ENCODE data around the gene CALY. TPM values are rescaled to one million over a fixed set of nuclear protein-coding genes. Genes with fewer than 3 reads are reported as not detected.
"Not testable (repeated sequence)": the region's sequence is repeated elsewhere in the genome, so short reads cannot be mapped to it uniquely, and the experiment has no call there.

CALY gene
- total RNA-seq: not detected
- long read RNA-seq: 0 reads

DNA sequence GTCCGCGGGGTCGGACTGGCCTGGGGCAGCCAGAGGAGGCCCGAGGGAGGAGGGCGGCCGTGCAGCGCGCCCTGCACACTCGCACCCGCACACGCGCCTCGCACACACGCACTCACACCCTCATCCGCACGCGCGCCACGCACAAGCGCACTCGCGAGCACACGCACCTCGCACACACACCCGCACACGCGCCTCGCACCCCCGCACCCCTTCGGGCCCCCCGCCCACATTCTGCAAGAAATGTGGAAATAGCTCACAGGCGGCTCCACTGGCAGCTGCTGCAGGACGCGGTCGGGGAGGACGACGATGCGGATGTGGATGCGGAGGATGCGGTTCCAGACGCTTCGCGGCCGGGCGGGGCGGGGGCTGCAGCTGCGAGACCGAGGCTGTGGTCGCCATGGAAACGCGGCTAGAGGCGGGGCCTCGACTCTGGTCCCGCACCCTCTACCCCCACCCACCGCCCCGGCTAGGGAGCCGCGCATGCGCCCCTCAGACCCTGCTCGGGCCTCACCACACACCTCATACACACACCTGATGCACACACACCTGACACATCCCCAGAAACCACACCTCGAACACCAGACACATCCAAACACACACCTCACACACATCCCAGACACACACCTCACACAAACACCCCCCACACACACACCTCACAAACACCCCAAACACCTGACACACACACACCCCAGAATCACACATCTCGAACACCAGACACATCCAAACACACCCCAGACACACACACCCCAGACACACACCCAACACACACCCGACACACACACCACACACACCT lies at the start of gene CALY:
TSS of gene CALY (minus strand) at position 320 of the 793 bp plus-strand sequence. CDS start 7,907 bp downstream, outside the sequence.
- DNase-seq (ENCODE audit: low spot score): no peak
- intact Hi-C loops (cut with DNase I): no loop called here

DNA sequence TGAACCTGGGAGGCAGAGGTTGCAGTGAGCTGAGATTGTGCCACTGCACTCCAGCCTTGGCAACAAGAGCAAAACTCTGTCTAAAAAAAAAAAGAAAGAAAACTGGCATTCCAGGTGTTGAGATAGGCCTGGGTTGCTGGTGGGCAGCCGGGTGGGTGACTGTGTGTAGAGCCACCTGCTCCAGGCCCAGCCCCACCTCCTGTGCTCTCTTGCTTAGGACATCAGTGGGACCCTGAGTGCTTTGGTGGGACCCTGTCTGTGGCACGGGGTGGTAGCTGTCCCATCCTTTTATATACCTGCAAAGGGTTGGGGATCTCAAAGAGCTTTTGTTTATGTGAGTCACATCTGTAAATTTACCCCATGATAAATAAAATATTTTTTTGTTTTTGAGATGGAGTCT lies 48.5 kb upstream of the CALY start:
- no peak for DNase-seq (ENCODE audit: low spot score)
- intact Hi-C loops (cut with DNase I): no loop called here

- no peak for DNase-seq (ENCODE audit: low spot score)
These were observed 47.4 kb upstream of the CALY start for GRCh38 chr10:133384071-133384470.

DNA sequence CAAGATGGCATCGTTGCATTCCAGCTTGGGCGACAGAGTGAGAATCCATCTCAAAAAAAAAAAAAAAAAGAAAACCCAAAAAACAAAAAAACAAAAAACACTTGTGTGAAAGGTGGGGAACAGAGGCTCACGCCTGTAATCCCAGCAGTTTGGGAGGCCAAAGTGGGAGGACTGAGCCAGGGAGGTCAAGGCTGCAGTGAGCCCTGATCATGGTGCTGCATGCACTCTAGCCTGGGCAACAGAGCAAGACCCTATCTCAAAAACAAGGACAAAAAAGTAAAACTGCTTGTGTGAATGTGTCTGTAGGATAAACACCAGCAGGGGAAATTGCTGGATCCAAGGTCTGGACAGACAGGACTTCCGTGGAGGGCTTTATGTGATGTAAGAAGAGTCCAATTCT lies 46.9 kb upstream of the CALY start:
- intact Hi-C loops (cut with DNase I): no loop called here

More at GRCh38 chr10:133384071-133384470, 47.4 kb upstream of the CALY start:
- intact Hi-C loops (cut with DNase I): no loop called here

GRCh38 chr10:133381036-133381435 lies 44.3 kb upstream of the CALY start:
- DNase-seq (ENCODE audit: low spot score): no peak
- intact Hi-C loops (cut with DNase I): no loop called here

More for the DNA sequence above, 46.9 kb upstream of the CALY start:
- DNase-seq (ENCODE audit: low spot score): no peak

GRCh38 chr10:133379801-133380666 lies 43.3 kb upstream of the CALY start:
- DNase-seq (ENCODE audit: low spot score): no peak
- intact Hi-C loops (cut with DNase I): no loop called here

- peak; percentile 90 for DNase-seq (ENCODE audit: low spot score)
These were observed 42.6 kb upstream of the CALY start, which contains the start of gene PAOX for GRCh38 chr10:133379152-133379800. TSS of gene PAOX (plus strand) at chr10:133379262. CDS start at chr10:133379317, 55 bp downstream.

DNA sequence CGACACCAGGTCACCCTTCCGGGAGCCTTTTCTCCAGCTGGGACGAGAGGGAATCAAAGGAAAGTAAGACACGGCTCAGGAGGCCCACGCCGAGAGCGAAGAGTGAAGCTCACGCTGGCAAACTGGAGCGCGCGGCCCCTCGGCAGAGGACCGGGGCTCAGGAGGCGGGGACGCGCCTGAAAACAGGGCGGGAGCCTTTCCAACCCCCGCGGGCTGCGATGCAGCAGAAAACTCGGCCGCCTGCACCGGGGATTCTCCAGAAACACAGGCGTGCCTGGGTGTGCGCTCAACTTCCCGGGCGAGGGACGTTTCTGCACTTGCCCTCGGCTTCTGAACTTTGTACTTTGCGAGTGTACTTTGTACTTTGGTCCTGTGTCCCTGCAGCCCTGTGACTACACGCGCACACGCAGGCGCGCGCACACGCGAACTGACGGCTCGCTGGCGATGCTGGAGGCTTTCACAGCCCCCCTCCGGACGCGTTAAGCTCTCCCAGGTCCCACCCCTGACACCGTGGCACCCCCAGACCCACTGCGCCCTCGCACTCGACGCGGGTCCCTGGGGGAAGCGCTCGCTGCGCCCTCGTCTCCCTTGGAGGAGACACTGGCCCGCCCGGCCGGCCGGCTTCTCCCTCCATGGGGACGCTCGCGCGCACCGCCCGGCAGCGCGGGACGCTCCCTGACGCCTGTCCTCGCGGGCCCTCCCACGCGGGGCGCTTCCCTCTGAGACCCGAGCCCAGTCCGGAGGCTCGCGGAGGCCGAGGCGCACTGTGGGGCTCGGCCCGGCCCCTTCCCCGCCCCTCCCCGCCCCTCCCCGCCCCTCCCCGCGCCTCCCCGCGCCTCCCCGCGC lies 41.8 kb upstream of the CALY start:
- intact Hi-C loops (cut with DNase I): no loop called here
- peak; percentile 82 for DNase-seq (ENCODE audit: low spot score)

More at GRCh38 chr10:133379152-133379800, 42.6 kb upstream of the CALY start, which contains the start of gene PAOX:
- intact Hi-C loops (cut with DNase I): no loop called here

DNA sequence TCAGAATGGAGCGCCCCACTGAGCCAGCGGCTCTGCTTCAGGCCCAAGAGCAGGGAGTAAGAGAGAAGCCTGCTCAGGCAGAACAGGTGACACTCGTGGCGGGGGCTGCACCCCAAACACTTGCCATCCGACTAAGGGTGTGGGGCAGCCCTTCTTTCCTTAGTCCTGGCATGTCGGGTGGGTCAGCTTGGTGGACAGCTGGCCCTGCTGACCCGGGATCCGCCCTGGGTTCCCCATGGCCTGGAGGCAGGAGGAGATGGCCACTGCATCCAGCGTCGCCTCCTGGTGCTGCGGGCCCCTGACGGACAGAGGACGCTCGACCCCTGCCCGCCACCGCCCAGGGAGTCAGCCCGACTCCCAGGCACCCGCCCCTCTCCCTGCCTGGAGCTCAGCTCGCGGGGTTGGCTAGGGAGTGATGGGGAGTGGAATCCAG lies 41.1 kb upstream of the CALY start:
- intact Hi-C loops (cut with DNase I): no loop called here
- DNase-seq (ENCODE audit: low spot score): no peak

DNA sequence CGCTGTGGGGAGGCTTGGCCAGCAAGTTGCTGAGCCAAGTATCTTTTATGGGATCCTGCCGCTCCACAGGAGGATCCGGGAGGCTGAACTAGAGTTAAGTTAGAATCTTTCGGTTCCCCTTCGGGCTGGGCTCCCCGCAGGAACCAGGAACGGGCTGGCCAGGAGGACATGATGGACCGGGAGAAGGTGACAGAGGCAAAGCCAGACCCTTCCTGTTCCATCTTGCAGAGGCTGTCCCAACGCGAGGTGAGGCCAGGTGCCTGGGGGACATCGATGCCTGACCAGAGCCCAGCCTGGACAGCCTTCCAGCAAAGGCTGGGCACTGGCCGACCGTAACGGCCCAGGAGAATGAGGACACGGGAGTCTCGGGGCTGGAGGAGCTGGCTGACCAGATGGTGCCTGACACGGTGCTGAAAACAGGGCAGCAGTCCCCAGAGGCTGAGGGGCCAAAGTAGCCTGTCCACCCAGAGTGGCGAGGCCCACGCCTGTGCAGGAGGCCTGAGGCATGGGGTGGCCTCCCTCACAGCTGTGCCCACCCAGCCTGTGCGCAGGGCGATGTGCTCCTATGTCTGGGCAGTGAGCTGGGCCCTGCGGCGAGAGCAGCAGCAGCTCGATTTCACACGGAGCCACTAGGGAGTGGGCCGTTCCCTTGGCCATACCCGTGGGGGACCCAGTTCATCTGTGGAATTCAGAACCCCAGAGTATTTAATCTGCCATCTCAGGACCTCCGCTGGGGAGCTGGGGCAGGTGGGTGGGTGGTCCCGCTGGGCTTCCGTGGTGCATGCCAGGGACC lies 40.5 kb upstream of the CALY start:
- DNase-seq (ENCODE audit: low spot score): no peak
- intact Hi-C loops (cut with DNase I): no loop called here

- intact Hi-C loops (cut with DNase I); DNase-seq (ENCODE audit: low spot score): not testable (repeated sequence)
These were observed 39.5 kb upstream of the CALY start for GRCh38 chr10:133376183-133376582.

DNA sequence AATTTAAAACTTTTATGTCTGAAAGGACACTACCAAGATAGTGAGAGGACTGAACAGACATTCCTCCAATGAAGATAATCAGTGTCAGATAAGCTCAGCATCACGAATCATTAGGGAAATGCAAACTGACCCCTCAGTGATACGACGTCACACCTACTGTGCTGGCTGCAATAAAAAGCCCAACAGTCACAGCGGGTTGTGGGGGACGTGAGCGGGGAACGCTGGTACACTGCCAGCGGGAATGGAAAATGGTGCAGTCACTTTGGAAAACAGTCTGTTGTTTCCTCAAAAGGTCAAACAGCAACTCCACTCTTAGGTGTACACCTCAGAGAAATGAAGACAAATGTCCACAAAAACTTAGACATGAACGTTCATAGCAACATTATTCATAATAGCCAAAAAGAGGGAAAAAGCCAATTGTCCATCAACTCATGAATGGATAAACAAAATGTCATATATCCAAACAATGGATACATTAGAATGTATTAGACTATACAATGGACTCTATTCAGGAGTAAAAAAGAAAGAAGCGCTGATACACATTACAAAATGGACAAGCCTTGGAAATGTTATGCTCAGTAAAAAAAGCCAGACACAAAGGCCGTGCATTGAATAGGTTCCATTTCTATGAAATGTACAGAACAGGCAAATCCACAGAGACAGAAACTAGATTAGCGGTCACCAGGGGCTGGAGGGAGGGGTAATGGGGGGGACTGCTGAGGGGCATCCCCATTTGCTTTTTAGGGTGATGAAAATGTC lies 38.8 kb upstream of the CALY start:
- intact Hi-C loops (cut with DNase I): no loop called here
- no peak for DNase-seq (ENCODE audit: low spot score)

- intact Hi-C loops (cut with DNase I): loop anchor here (5.0 kb wide), 1 partner anchor 66 kb away; the partner anchor contains the start of genes TUBGCP2 and ZNF511
- peak; percentile 98 for DNase-seq (ENCODE audit: low spot score)
These were observed 36.7 kb upstream of the CALY start, which contains the start of gene ECHS1 for GRCh38 chr10:133373174-133374090. TSS of gene ECHS1 (minus strand) at chr10:133373354. CDS start at chr10:133373333, 21 bp downstream.

DNA sequence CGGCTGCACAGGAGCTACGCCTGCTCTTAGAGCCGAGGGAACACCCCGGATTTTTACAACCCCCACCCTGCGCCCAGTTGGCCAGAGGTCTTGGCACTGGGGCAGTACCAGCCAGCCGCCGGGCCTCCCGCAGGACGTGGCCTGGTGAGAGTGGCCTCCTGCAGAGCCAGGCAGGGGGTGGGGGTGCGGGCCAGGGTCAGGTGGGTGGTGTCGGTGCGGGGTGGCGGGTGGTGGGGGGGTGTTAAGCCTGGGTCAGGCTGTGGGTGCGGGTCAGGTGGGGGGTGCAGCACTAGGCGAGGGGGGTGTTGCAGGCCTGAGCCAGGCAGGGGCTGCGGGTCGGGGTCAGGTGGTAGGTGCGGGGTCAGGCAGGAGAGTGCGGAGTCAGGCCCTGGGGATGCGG lies 35.8 kb upstream of the CALY start:
- intact Hi-C loops (cut with DNase I): loop anchor here (5.0 kb wide), 1 partner anchor 65 kb away; the partner anchor contains the start of genes TUBGCP2 and ZNF511
- DNase-seq (ENCODE audit: low spot score): no peak

- intact Hi-C loops (cut with DNase I): loop anchor here (5.0 kb wide), 1 partner anchor 63 kb away; the partner anchor contains the start of genes TUBGCP2 and ZNF511
- no peak for DNase-seq (ENCODE audit: low spot score)
These were observed 33.5 kb upstream of the CALY start for GRCh38 chr10:133370030-133370786.
